Measurements from ENCODE around the gene HECW1. TPM values are rescaled to one million over a fixed set of nuclear protein-coding genes. Genes with fewer than 3 reads are reported as not detected.

Gene HECW1
- total RNA-seq, 3 donors from 2014 or later (not counting 1 experiment from before 2014, with no cell fraction given), result not detected

DNA sequence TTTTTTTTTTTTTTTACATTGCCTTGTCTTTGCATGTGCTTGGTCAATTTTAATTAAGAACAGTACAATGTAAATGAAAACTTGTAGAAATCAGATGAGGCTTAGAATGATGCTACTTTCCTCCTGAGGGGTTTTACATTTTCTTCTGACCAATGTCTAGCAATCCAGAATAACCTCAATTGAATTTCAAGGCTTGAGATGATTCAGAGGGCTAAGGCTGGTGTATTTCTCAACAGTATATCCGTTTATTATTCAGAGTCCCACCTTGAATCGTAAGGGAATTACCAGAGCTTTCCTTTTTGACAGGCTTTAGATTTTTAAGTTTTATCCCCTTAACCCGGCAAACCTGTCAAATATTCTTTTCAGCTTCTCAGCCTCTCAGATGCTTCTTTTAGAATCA, 239.2 kb downstream of the HECW1 start:
- Mint-ChIP-seq H3K36me3 (peaks cover 15% of the 10 kb centered on the region), H3K4me3 (no peak overlapping the region), H3K27me3 (ENCODE audit: low read depth in 2 of 2) (peaks cover 34 to 48% of the 10 kb centered on the region in 2 donors), H3K4me1 (no peaks in the 10 kb centered on the region), H3K27ac (no peak overlapping the region), H3K9me3 (peaks cover 0 to 6% of the 10 kb centered on the region in 2 donors)
- Histone ChIP-seq H3K36me3 (ENCODE audit: control insufficient read depth, insufficient read depth, low read length) (no peaks in the 10 kb centered on the region), H3K9me3 (ENCODE audit: control insufficient read depth, insufficient read depth, low read length) (no peaks in the 10 kb centered on the region), H3K27ac (ENCODE audit: low read length) (no peak overlapping the region), H3K27me3 (ENCODE audit: control insufficient read depth, insufficient read depth, low read length) (peaks cover 3% of the 10 kb centered on the region), H3K4me1 (ENCODE audit: control insufficient read depth, insufficient read depth, low read length) (no peaks in the 10 kb centered on the region), H3K4me3 (ENCODE audit: low read length) (no peak overlapping the region)
- ATAC-seq, result no peak
- DNase-seq, result no peak
- WGBS (ENCODE audit: insufficient coverage), result 90% methylated on average over 3 of the region's 3 CpGs
- intact Hi-C loops (cut with micrococcal nuclease), result no loop called here
- TF ChIP-seq, protein P1, sequence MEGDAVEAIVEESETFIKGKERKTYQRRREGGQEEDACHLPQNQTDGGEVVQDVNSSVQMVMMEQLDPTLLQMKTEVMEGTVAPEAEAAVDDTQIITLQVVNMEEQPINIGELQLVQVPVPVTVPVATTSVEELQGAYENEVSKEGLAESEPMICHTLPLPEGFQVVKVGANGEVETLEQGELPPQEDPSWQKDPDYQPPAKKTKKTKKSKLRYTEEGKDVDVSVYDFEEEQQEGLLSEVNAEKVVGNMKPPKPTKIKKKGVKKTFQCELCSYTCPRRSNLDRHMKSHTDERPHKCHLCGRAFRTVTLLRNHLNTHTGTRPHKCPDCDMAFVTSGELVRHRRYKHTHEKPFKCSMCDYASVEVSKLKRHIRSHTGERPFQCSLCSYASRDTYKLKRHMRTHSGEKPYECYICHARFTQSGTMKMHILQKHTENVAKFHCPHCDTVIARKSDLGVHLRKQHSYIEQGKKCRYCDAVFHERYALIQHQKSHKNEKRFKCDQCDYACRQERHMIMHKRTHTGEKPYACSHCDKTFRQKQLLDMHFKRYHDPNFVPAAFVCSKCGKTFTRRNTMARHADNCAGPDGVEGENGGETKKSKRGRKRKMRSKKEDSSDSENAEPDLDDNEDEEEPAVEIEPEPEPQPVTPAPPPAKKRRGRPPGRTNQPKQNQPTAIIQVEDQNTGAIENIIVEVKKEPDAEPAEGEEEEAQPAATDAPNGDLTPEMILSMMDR (IDR thresholded peaks at IDR 0.05), result no peak

DNA sequence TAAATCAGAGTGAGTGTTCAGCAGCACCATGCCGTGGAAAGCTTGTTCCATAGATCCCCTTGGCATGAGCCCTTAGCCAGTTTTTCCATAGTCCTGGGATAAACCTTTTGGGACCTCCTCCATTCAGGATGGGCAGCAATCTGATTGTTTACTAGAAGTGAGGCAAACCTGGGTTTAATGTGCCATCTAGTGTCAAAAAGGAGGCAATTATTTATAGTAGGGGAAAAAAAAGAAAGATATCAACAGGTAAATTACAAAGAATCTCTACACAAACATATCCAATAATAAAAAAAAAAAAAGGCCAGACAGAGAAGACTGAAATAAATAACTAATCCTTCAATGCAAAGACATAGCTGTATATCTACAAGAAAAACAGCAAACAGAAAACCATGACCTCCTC, 241.5 kb downstream of the HECW1 start:
- Mint-ChIP-seq H3K4me3 (no peak overlapping the region), H3K9me3 (peaks cover 0 to 6% of the 10 kb centered on the region in 2 donors), H3K27ac (no peak overlapping the region), H3K36me3 (peaks cover 15% of the 10 kb centered on the region), H3K4me1 (no peaks in the 10 kb centered on the region), H3K27me3 (ENCODE audit: low read depth in 2 of 2) (peaks cover 29 to 50% of the 10 kb centered on the region in 2 donors)
- intact Hi-C loops (cut with micrococcal nuclease), result no loop called here
- 94% methylated on average over 1 of the region's 1 CpG for WGBS (ENCODE audit: insufficient coverage)
- H3K4me3 ChIP-seq (ENCODE audit: low read length), result no peak overlapping the region
- ATAC-seq (no peak), DNase-seq (no peak)
- H3K36me3 ChIP-seq (ENCODE audit: control insufficient read depth, insufficient read depth, low read length), result no peaks in the 10 kb centered on the region
- no peaks in the 10 kb centered on the region for H3K9me3 ChIP-seq (ENCODE audit: control insufficient read depth, insufficient read depth, low read length)
- TF ChIP-seq, protein P1 (IDR thresholded peaks at IDR 0.05), result no peak
- H3K4me1 ChIP-seq (ENCODE audit: control insufficient read depth, insufficient read depth, low read length), result no peaks in the 10 kb centered on the region
- H3K27ac ChIP-seq (ENCODE audit: low read length), result no peak overlapping the region
- H3K27me3 ChIP-seq (ENCODE audit: control insufficient read depth, insufficient read depth, low read length), result peaks cover 3% of the 10 kb centered on the region

DNA sequence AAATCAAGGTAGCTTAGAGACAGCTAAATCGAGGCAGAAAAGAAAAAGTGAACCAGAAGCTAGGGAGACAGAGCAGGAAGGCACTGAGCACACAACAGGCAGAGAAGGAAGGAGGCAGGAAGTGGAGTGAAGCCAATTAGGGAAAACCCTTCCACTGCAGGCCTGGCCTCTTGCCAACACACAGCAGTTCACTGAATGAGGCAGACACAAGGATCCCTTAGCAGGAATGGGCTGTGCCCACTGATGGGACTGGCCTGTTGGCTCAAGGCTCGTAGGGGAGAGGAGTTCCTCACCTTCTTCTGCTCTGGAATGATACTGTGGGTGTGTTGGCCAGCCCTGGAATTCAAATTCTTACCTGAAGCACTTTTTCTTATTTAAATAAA, 250.2 kb downstream of the HECW1 start:
- TF ChIP-seq, protein P1 (IDR thresholded peaks at IDR 0.05), result no peak
- H3K4me3 Mint-ChIP-seq, result no peak overlapping the region

DNA sequence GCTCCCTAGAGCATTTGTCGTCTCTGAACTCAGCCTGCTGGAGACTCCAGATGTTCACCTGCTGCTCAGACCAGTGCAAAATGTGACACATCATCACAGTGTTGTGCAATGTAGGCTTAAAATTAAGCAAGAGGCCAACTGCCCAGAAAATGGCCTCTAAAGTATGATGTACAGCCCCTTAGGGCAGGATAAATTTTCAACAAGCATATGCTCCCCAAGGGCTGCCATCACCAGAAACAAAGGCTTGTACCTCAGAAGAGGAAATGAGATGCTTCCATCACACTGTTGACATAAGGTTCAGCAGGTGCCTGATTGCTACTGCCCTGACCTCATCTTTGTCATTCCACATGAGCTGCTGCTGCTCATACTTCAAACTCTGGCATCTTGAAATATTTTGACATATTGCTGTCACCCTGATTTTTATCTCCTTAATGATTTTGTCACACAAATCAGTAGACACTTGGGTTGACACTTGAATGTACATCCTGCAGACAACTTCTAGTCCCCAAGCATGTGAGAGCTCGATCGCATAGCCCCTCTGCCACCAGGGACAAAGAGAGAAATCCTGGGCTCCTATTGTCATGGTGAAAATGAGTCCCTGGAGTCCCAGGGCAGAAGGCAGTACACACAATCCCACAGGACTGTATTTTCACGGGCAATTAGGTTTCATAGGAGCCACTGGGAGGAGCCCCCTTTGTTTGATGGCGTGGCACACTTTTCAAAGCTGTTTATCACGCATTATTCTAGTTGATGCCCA, 250.8 kb downstream of the HECW1 start:
- H3K36me3 ChIP-seq (ENCODE audit: control insufficient read depth, insufficient read depth, low read length), result no peaks in the 10 kb centered on the region
- no peaks in the 10 kb centered on the region for H3K4me1 ChIP-seq (ENCODE audit: control insufficient read depth, insufficient read depth, low read length)
- peaks cover 3 to 8% of the 10 kb centered on the region in 2 donors for H3K27me3 Mint-ChIP-seq (ENCODE audit: low read depth in 2 of 2)
- no peak for DNase-seq
- ATAC-seq, result no peak
- H3K27ac ChIP-seq (ENCODE audit: low read length), result no peak overlapping the region
- no peaks in the 10 kb centered on the region for H3K4me1 Mint-ChIP-seq
- H3K4me3 ChIP-seq (ENCODE audit: low read length), result no peak overlapping the region
- WGBS (ENCODE audit: insufficient coverage), result 73% methylated on average over 6 of the region's 6 CpGs
- TF ChIP-seq, protein P1 (IDR thresholded peaks at IDR 0.05), result no peak
- no peaks in the 10 kb centered on the region for H3K9me3 ChIP-seq (ENCODE audit: control insufficient read depth, insufficient read depth, low read length)
- no peak overlapping the region for H3K4me3 Mint-ChIP-seq
- intact Hi-C loops (cut with micrococcal nuclease), result no loop called here
- no peaks in the 10 kb centered on the region for H3K9me3 Mint-ChIP-seq
- H3K27ac Mint-ChIP-seq, result no peak overlapping the region
- no peaks in the 10 kb centered on the region for H3K36me3 Mint-ChIP-seq
- H3K27me3 ChIP-seq (ENCODE audit: control insufficient read depth, insufficient read depth, low read length), result no peaks in the 10 kb centered on the region

More for the DNA sequence above, 250.2 kb downstream of the HECW1 start:
- intact Hi-C loops (cut with micrococcal nuclease), result no loop called here
- Mint-ChIP-seq H3K27ac (no peak overlapping the region), H3K9me3 (no peaks in the 10 kb centered on the region), H3K4me1 (no peaks in the 10 kb centered on the region), H3K36me3 (no peaks in the 10 kb centered on the region), H3K27me3 (ENCODE audit: low read depth in 2 of 2) (peaks cover 3% of the 10 kb centered on the region in 2 donors)
- no peak for ATAC-seq
- no peaks in the 10 kb centered on the region for H3K4me1 ChIP-seq (ENCODE audit: control insufficient read depth, insufficient read depth, low read length)
- H3K4me3 ChIP-seq (ENCODE audit: low read length), result no peak overlapping the region
- H3K27ac ChIP-seq (ENCODE audit: low read length), result no peak overlapping the region
- 44% methylated on average over 2 of the region's 2 CpGs for WGBS (ENCODE audit: insufficient coverage)
- no peaks in the 10 kb centered on the region for H3K36me3 ChIP-seq (ENCODE audit: control insufficient read depth, insufficient read depth, low read length)
- no peaks in the 10 kb centered on the region for H3K27me3 ChIP-seq (ENCODE audit: control insufficient read depth, insufficient read depth, low read length)
- no peaks in the 10 kb centered on the region for H3K9me3 ChIP-seq (ENCODE audit: control insufficient read depth, insufficient read depth, low read length)
- DNase-seq, result no peak

Data from natural killer cell (primary cell).